Adrenal gland (tissue), 12 donors: ENCODE data around the gene KCNAB3. TPM values are rescaled to one million over a fixed set of nuclear protein-coding genes. Genes with fewer than 3 reads are reported as not detected.
A peak's percentile ranks its signal among the peaks of the same experiment; 100 is the strongest.

Source experiments
- DNase-seq, 7 donors: peaks; one replicate each; pipeline ENCODE4 v3.0.0-alpha.2; 2019 to 2020
- H3K27ac ChIP-seq, 5 donors: fragments of 200-600 bp; sonication (generic) in 4 of 5; 1 replicate in 3 of 5; 2 replicates in 2 of 5; pipeline versions ENCODE4 v1.5.1 to v1.8.0; 2016 to 2020; ENCODE audit warnings: mild to moderate bottlenecking in 1 of 5
- H3K27me3 ChIP-seq: fragments of 200-600 bp; 2 replicates; pipeline ENCODE4 v1.8.0; 2021
- H3K36me3 ChIP-seq, 2 donors: fragments of 200-600 bp; replicated peaks in 1 of 2; 1 replicate in 1 of 2; 2 replicates in 1 of 2; pipeline versions ENCODE4 v1.5.1 to v1.8.0; 2018 to 2022
- H3K4me1 ChIP-seq, 2 donors: fragments of 200-600 bp; replicated peaks in 1 of 2; 1 replicate in 1 of 2; 2 replicates in 1 of 2; pipeline versions ENCODE4 v1.5.1 to v1.8.0; 2018 to 2021
- H3K4me3 ChIP-seq, 4 donors: fragments of 200-600 bp; sonication (generic) in 3 of 4; one replicate each; pipeline ENCODE4 v1.5.1; 2016 to 2018
- H3K9me3 ChIP-seq, 3 donors: fragments of 200-600 bp; sonication (generic) in 1 of 3; replicated peaks in 1 of 3; 1 replicate in 2 of 3; 2 replicates in 1 of 3; pipeline versions ENCODE4 v1.5.1 to v1.8.0; 2016 to 2021
- CTCF ChIP-seq, 6 experiments: fragments of 450-650 bp in 4 of 6; fragments of 200-600 bp in 2 of 6; sonication (generic) in 1 of 6; IDR thresholded peaks; 1 replicate in 5 of 6; 2 replicates in 1 of 6; pipeline versions ENCODE4 v1.5.1 to v1.8.0; 2016 to 2021; ENCODE audit warnings: antibody characterized with exemption in 6 of 6, mild to moderate bottlenecking in 2 of 6, moderate library complexity in 1 of 6
- POLR2A ChIP-seq, 2 donors: fragments of 450-650 bp; IDR thresholded peaks; one replicate each; pipeline ENCODE4 v1.6.1; 2017; ENCODE audit warnings: antibody characterized with exemption in 2 of 2, mild to moderate bottlenecking in 2 of 2, moderate library complexity in 1 of 2
- WGBS, 4 donors: extraction: QIAGEN DNeasy Blood & Tissue Kit in 2 of 4; methylation state at CpG; one replicate each; pipeline versions ENCODE4 v1.1.5 to v1.1.7; 2013 to 2017; 5-methylcytosine and 5-hydroxymethylcytosine counted together
- intact Hi-C, 2 donors: fragments of 100-400 bp; cut with DNase I; formaldehyde crosslinking; loops; one replicate each; pipeline versions ENCODE4 v1.14.1 to v1.15.0; 2022 to 2023
- polyA plus RNA-seq, 3 donors: library from polyadenylated mRNA; stranded (reverse); fragments of 200-250 nt in 2 of 3; fragments of 350-450 nt in 1 of 3; fragmentation: Illumina TruSeq in 1 of 3; extraction: RNeasy Lipid Tissue Mini Kit (QIAGEN cat#74804) in 1 of 3; gene quantifications; one replicate each; pipeline ENCODE4 v1.2.3, GENCODE V29; 2013 to 2014
- total RNA-seq, 9 donors: library from RNA; depleted of rRNA in 4 of 9; stranded (reverse); fragments of >200 nt in 4 of 9; fragments of 120-200 nt in 1 of 9; fragmentation: NEBNext Ultra II Directional in 1 of 9; extraction: Animal tissue kit (Norgen Biotek cat#: 25700) in 1 of 9; gene quantifications; one replicate each; pipeline versions ENCODE4 v1.1.0 to v1.2.4, GENCODE V29; 2013 to 2023
- donor health status: healthy with polysubstance abuse.
- donor health status: Bipolar disorder and iron deficiency.
- donor health status: DM: yes; HTN: yes; CAD: no.
- donor health status: DM: no; HTN: no; CAD: no.
- donor health status: DM: no; HTN: no; CAD: no.
- donor health status: DM: yes; HTN: yes; CAD: no.

The KCNAB3 gene
- total and polyA plus RNA-seq, 12 donors, result 0.12 to 4.2 (median 0.68) TPM; not detected in 2

DNA sequence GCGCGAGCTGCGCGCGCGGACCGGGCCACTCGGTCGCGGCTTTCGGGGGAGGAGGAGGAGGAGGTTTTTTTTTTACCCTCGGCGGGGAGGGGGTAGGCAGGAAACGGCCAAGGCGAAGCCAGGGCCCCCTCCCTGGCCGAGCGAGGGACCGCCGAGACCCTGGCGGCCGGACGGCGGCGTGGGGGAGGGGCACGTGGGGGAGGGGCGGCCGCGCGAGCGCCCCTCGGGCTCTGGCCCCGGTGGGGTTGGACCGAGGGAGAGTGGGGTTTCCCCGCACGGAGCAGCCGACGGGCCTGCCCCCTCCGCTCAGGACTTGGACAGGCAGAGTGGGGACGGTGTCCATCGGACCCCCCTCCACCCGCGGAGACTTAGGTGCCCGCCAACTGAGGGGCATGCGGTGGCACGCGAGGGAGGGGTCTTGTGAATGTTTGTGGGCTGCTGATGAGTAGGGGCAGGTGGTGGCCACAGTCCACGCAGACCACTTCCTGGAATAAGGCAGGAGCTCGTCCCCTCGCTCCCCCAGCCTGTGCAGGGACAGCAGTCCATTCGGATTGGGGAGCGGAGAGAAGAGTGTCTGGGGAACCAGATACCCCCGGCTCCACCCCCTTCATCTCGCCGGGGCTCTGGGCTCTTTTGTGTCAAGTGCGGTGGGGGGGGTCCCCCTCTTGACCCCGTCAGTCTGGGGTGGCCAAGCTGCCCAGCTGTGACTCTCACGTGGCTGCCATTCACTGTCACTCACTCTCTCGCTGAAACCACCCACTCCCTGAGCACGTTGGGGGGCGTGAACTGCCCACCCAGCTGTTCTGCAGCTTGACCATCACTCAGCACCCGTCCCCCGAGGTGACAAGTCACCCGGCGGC, 44.1 kb downstream of the KCNAB3 start:
- no peaks in the 10 kb centered on the region for H3K27me3 ChIP-seq
- no peaks in the 10 kb centered on the region for H3K9me3 ChIP-seq
- H3K4me1 ChIP-seq, result peaks cover 38 to 61% of the 10 kb centered on the region in 2 donors
- peaks cover 0 to 9% of the 10 kb centered on the region in 2 donors for H3K36me3 ChIP-seq
- intact Hi-C loops, result no loop called here
- 0 to 2% (median 1%) methylated on average over 3 to 53 of the region's 64 CpGs for WGBS, 4 donors
- peak; percentile 47 to 77 (median 59) for DNase-seq
- peak overlapping the region; percentile 13 to 97 (median 56) for H3K4me3 ChIP-seq
- TF ChIP-seq POLR2A (IDR thresholded peaks at IDR 0.05) (peak in 1 of 2 donors; percentile 33), CTCF (IDR thresholded peaks at IDR 0.05) (no peak)
- H3K27ac ChIP-seq, result peak overlapping the region; percentile 35 to 93 (median 90)

- intact Hi-C loops, result no loop called here
- DNase-seq, result peak in 3 of 7 donors; percentile 10 to 41 (median 27)
- no peaks in the 10 kb centered on the region for H3K27me3 ChIP-seq
- H3K9me3 ChIP-seq, result no peaks in the 10 kb centered on the region
- peaks cover 38 to 63% of the 10 kb centered on the region in 2 donors for H3K4me1 ChIP-seq
- peaks cover 0 to 10% of the 10 kb centered on the region in 2 donors for H3K36me3 ChIP-seq
- TF ChIP-seq CTCF (IDR thresholded peaks at IDR 0.05) (no peak), POLR2A (IDR thresholded peaks at IDR 0.05) (no peak)
- peak overlapping the region in 4 of 5 donors; percentile 89 to 93 (median 90) for H3K27ac ChIP-seq
- peak overlapping the region in 2 of 4 donors; percentile 89 to 97 for H3K4me3 ChIP-seq
- 0 to 5% (median 3%) methylated on average over 22 to 91 of the region's 100 CpGs for WGBS, 4 donors
These were observed 44.9 kb downstream of the KCNAB3 start for GRCh38 chr17:7884581-7885366.

DNA sequence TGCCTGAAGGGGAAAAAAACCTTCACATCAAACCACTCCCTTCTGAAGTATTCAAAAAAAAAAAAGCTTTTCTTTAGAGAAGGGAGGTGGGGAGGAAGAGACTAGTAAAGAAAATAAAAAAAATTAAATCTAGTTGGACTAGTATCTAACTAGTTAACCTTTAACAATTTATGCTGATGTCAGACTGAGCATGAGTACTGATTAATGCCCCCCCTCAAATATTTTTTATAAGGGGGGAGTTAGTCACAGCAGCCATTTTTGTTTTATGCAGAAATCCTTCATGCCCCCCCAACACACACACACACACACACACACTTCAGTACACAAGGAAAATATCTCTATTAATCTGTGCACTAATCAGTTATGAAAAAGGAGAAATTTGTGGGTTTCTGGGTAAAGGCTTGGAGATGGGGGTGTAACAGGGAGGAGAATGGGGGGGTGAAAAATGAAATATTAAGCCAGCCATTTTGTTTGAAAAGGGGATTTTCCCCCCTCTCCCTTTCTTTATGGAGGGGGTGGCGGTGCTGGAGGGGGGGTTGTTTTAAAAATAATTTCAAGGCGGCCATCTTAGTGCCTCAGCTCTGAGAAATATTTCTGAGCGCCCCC, 45.8 kb downstream of the KCNAB3 start:
- Histone ChIP-seq H3K4me1 (peaks cover 30 to 54% of the 10 kb centered on the region in 2 donors), H3K27ac (peak overlapping the region in 2 of 5 donors; percentile 60 to 63), H3K9me3 (no peaks in the 10 kb centered on the region), H3K4me3 (peak overlapping the region in 1 of 4 donors; percentile 97), H3K36me3 (peaks cover 0 to 16% of the 10 kb centered on the region in 2 donors), H3K27me3 (no peaks in the 10 kb centered on the region)
- no peak for TF ChIP-seq CTCF (IDR thresholded peaks at IDR 0.05)
- no peak for TF ChIP-seq POLR2A (IDR thresholded peaks at IDR 0.05)
- intact Hi-C loops, result no loop called here
- DNase-seq, result no peak
- WGBS, 4 donors, result 0 to 5% (median 2%) methylated on average over 3 of the region's 3 CpGs

- intact Hi-C loops, result no loop called here
- peaks cover 17 to 41% of the 10 kb centered on the region in 2 donors for H3K4me1 ChIP-seq
- no peak for TF ChIP-seq CTCF (IDR thresholded peaks at IDR 0.05)
- no peak for TF ChIP-seq POLR2A (IDR thresholded peaks at IDR 0.05)
These were observed 47.0 kb downstream of the KCNAB3 start for GRCh38 chr17:7882629-7883028.

More at GRCh38 chr17:7882629-7883028, 47.0 kb downstream of the KCNAB3 start:
- no peaks in the 10 kb centered on the region for H3K27me3 ChIP-seq
- no peak for DNase-seq
- H3K27ac ChIP-seq, result peak overlapping the region in 1 of 5 donors; percentile 63
- no peaks in the 10 kb centered on the region for H3K9me3 ChIP-seq
- WGBS, 4 donors, result 74 to 85% (median 78%) methylated on average over 3 of the region's 3 CpGs
- peaks cover 0 to 16% of the 10 kb centered on the region in 2 donors for H3K36me3 ChIP-seq
- no peak overlapping the region for H3K4me3 ChIP-seq
